Measurements from ENCODE around the gene SNX8. TPM values are rescaled to one million over a fixed set of nuclear protein-coding genes. Genes with fewer than 3 reads are reported as not detected.

Gene SNX8
- total RNA-seq, 1 experiment from 2014 or later: 139 TPM

DNA sequence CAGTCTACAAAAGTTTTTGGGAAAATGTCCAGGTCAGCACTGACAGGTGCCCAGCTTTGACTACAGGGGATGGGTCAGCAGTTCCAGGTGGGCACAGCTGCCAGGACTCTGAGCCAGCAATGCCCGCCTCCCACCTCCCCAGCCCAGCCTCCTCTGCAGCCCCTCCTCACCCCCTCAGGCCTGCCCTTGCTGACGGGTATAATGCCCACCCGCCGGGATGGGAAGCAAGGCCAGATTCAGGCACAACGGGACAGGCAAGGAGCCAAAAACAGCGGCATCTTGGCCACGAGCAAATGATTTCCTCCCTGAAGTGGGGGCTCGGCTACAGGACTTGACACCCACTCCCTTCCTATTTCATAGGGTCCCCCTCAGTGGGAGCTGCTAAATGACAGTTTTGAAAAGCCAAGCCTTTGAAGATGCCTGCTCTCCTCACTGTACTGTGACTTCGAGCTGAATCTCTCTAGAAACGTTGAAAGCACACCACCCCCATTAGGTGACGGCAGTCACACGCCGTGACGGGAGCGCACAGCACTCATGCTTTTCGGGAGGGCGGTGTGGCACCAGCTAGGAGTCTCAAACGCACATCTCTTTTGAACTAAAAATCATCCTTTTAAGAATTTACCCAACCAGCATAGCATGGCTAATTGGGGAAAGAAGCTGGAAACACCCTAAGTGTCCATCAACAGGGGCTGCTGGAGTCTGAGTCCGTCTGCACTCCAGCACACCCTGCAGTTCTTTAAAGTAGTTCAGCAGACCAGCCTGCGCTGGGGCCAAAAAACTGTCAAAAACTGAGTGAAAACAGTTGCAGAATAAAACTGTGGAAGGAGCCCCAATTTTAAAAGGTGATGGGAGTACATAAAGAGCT lies 111.1 kb downstream of the SNX8 start:
- H3K27ac ChIP-seq (ENCODE audit: low read length): no peak overlapping the region
- H3K4me3 ChIP-seq (ENCODE audit: low read depth in 2 of 2, low read length in 2 of 2): no peak overlapping the region
- H3K36me3 ChIP-seq (ENCODE audit: control insufficient read depth, insufficient read depth, low read length): peaks cover 6% of the 10 kb centered on the region
- no peaks in the 10 kb centered on the region for H3K9me3 ChIP-seq (ENCODE audit: control insufficient read depth, insufficient read depth, low read depth, low read length)
- no peak for ATAC-seq
- no TSS peak for BruUV-seq (replicated peaks)
- in situ Hi-C loops (cut with HindIII; ENCODE audit: low pct_unique_long_range_greater_than_20kb, low sequenced_read_pairs) (no loop called here), intact Hi-C loops (cut with micrococcal nuclease; ENCODE audit: unreplicated experiment) (no loop called here)
- no peak for DNase-seq (ENCODE audit: low read depth, low spot score)
- no peaks in the 10 kb centered on the region for H3K4me1 ChIP-seq (ENCODE audit: control insufficient read depth, insufficient read depth, low read length)
- POLR2A ChIA-PET: no interaction called here
- CTCF ChIA-PET: interaction anchor here (0.6 to 0.7 kb wide), 2 partner anchors 11 to 501 kb away, joined by 3 read pairs; no protein-coding TSS in a partner anchor
- TF ChIP-seq POLR2AphosphoS5 (IDR thresholded peaks at IDR 0.05; ENCODE audit: low read depth, low read length): no peak
- H3K27me3 ChIP-seq (ENCODE audit: control insufficient read depth, insufficient read depth, low read length): no peaks in the 10 kb centered on the region

DNA sequence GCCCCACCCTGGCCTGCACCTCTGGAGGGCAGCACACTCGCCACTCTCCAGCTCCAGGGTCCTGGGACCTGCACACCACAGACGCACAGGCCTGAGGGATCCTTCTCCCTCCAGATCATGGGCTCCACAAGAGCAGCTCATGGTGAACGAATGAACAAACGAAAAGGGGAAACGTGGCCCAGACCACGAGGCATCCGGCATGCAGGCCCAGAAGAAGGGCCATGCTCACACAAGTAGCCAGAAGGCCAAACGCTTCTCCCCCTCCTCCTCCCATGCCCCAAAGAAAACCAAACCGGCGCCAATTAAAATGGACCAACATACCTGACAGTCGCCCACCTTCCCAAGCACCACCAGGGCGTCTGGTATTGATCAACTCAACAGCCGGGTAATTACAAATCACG lies 111.9 kb downstream of the SNX8 start:
- intact Hi-C loops (cut with micrococcal nuclease; ENCODE audit: unreplicated experiment): no loop called here

More for the DNA sequence above, 111.9 kb downstream of the SNX8 start:
- TF ChIP-seq TCF7L2 (IDR thresholded peaks at IDR 0.05; ENCODE audit: low read depth, low read length) (no peak), POLR2AphosphoS5 (IDR thresholded peaks at IDR 0.05; ENCODE audit: low read depth, low read length) (no peak), CTCF (IDR thresholded peaks at IDR 0.05) (no peak), SIN3A (IDR thresholded peaks at IDR 0.05; ENCODE audit: borderline replicate concordance, insufficient read depth, low read depth, low read length) (no peak)
- TF ChIP-seq, protein P1, sequence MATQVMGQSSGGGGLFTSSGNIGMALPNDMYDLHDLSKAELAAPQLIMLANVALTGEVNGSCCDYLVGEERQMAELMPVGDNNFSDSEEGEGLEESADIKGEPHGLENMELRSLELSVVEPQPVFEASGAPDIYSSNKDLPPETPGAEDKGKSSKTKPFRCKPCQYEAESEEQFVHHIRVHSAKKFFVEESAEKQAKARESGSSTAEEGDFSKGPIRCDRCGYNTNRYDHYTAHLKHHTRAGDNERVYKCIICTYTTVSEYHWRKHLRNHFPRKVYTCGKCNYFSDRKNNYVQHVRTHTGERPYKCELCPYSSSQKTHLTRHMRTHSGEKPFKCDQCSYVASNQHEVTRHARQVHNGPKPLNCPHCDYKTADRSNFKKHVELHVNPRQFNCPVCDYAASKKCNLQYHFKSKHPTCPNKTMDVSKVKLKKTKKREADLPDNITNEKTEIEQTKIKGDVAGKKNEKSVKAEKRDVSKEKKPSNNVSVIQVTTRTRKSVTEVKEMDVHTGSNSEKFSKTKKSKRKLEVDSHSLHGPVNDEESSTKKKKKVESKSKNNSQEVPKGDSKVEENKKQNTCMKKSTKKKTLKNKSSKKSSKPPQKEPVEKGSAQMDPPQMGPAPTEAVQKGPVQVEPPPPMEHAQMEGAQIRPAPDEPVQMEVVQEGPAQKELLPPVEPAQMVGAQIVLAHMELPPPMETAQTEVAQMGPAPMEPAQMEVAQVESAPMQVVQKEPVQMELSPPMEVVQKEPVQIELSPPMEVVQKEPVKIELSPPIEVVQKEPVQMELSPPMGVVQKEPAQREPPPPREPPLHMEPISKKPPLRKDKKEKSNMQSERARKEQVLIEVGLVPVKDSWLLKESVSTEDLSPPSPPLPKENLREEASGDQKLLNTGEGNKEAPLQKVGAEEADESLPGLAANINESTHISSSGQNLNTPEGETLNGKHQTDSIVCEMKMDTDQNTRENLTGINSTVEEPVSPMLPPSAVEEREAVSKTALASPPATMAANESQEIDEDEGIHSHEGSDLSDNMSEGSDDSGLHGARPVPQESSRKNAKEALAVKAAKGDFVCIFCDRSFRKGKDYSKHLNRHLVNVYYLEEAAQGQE (IDR thresholded peaks at IDR 0.05; ENCODE audit: insufficient read depth in 1 of 2, low read depth in 2 of 2, low read length in 1 of 2): no peak
- no peak for DNase-seq (ENCODE audit: low read depth, low spot score)
- ATAC-seq: no peak
- H3K27me3 ChIP-seq (ENCODE audit: control insufficient read depth, insufficient read depth, low read length): no peaks in the 10 kb centered on the region
- in situ Hi-C loops (cut with HindIII; ENCODE audit: low pct_unique_long_range_greater_than_20kb, low sequenced_read_pairs): no loop called here
- no peaks in the 10 kb centered on the region for H3K4me1 ChIP-seq (ENCODE audit: control insufficient read depth, insufficient read depth, low read length)
- no TSS peak for BruUV-seq (replicated peaks)
- no peak overlapping the region for H3K4me3 ChIP-seq (ENCODE audit: low read depth in 2 of 2, low read length in 2 of 2)
- H3K9me3 ChIP-seq (ENCODE audit: control insufficient read depth, insufficient read depth, low read depth, low read length): no peaks in the 10 kb centered on the region
- no peak overlapping the region for H3K27ac ChIP-seq (ENCODE audit: low read length)
- no peaks in the 10 kb centered on the region for H3K36me3 ChIP-seq (ENCODE audit: control insufficient read depth, insufficient read depth, low read length)
- ChIA-PET CTCF (no interaction called here), POLR2A (no interaction called here)

Small RNA genes lying within 50 kb of the gene (microRNA-seq; reads per million reads assigned to microRNA genes)
- 1.6 reads per million for gene MIR6836 (ENCODE audit: unreplicated experiment)

Other genes starting within 250 kb of the SNX8 start
- gene MAD1L1, start 81.5 kb downstream of the SNX8 start, total RNA-seq (2021; ENCODE audit: unreplicated experiment): 70.8 TPM
- 49.9 TPM for gene MRM2, start 72.2 kb downstream of the SNX8 start, total RNA-seq (2021; ENCODE audit: unreplicated experiment)
- 92.6 TPM for gene NUDT1, start 72.2 kb downstream of the SNX8 start, total RNA-seq (2021; ENCODE audit: unreplicated experiment)
- gene EIF3B, start 40.4 kb upstream of the SNX8 start, total RNA-seq (2021; ENCODE audit: unreplicated experiment): 432 TPM
- gene CHST12, start 89.2 kb upstream of the SNX8 start, total RNA-seq (2021; ENCODE audit: unreplicated experiment): 48.3 TPM
- gene GRIFIN, start 162.0 kb upstream of the SNX8 start, total RNA-seq (2021; ENCODE audit: unreplicated experiment): not detected
- 38.1 TPM for gene LFNG, start 205.3 kb upstream of the SNX8 start, total RNA-seq (2021; ENCODE audit: unreplicated experiment)
- 76.9 TPM for gene BRAT1, start 241.1 kb upstream of the SNX8 start, total RNA-seq (2021; ENCODE audit: unreplicated experiment)
- 44.8 TPM for gene IQCE, start 244.5 kb upstream of the SNX8 start, total RNA-seq (2021; ENCODE audit: unreplicated experiment)